SK-N-MC (cell line): ENCODE results near the gene CSRP2.

Experiments used
- DNase-seq: peaks from one replicate; pipeline ENCODE4 v3.0.0-alpha.2; 2011; ENCODE audit warnings: low read depth, low spot score
- H3K27ac ChIP-seq: fragments of 200-600 bp; sonication (generic); 2 replicates; pipeline ENCODE4 v1.5.1; 2016; ENCODE audit warnings: mixed run types
- H3K36me3 ChIP-seq: fragments of 200-600 bp; sonication (generic); 2 replicates; pipeline ENCODE4 v1.6.1; 2017; ENCODE audit warnings: antibody characterized with exemption, low read length, mixed read lengths; ENCODE audit not compliant: insufficient read depth
- H3K4me3 ChIP-seq: fragments of 200-600 bp; sonication (generic); 2 replicates; pipeline ENCODE4 v1.5.1; 2016
- H3K9ac ChIP-seq: fragments of 200-600 bp; sonication (generic); 2 replicates; pipeline ENCODE4 v1.8.0; 2017; ENCODE audit warnings: mixed run types, mixed read lengths; ENCODE audit not compliant: insufficient read length
- H3K9me3 ChIP-seq: fragments of 200-600 bp; sonication (generic); 2 replicates; pipeline ENCODE4 v1.6.1; 2017; ENCODE audit warnings: low read depth, mild to moderate bottlenecking, antibody characterized with exemption, low read length, moderate library complexity, mixed read lengths
- EZH2 ChIP-seq: fragments of 200-600 bp; sonication (generic); IDR thresholded peaks from one replicate; pipeline ENCODE4 v1.6.1; 2017; ENCODE audit warnings: antibody characterized with exemption
- FOXP2 ChIP-seq: optimal IDR thresholded peaks from 2 replicates; pipeline ENCODE3; 2011; ENCODE audit warnings: mild to moderate bottlenecking, moderate library complexity; ENCODE audit not compliant: insufficient read depth; ENCODE audit errors: extremely low read length, control extremely low read depth
- POLR2AphosphoS5 ChIP-seq: IDR thresholded peaks from 2 replicates; pipeline ENCODE4 v1.6.1; 2012; ENCODE audit warnings: mild to moderate bottlenecking, low read depth, low read length, borderline replicate concordance

Gene CSRP2

GRCh38 chr12:76855271-76855670 is 23.5 kb downstream of the CSRP2 start:
- Histone ChIP-seq H3K9ac (no peak overlapping the region), H3K4me3 (no peak overlapping the region), H3K27ac (no peak overlapping the region), H3K9me3 (no peaks in the 10 kb centered on the region), H3K36me3 (peaks cover 32% of the 10 kb centered on the region)
- no peak for DNase-seq
- TF ChIP-seq EZH2 = no peak
- no peak for TF ChIP-seq POLR2AphosphoS5
- TF ChIP-seq FOXP2 = no peak

GRCh38 chr12:76852106-76852505 is 26.7 kb downstream of the CSRP2 start:
- no peaks in the 10 kb centered on the region for H3K9me3 ChIP-seq
- TF ChIP-seq EZH2 (no peak), POLR2AphosphoS5 (no peak), FOXP2 (no peak)
- no peak overlapping the region for H3K27ac ChIP-seq
- H3K4me3 ChIP-seq = no peak overlapping the region
- no peak overlapping the region for H3K9ac ChIP-seq
- no peak for DNase-seq
- peaks cover 47% of the 10 kb centered on the region for H3K36me3 ChIP-seq

GRCh38 chr12:76848132-76848531 is 30.7 kb downstream of the CSRP2 start:
- DNase-seq = no peak

GRCh38 chr12:76847260-76847659 is 31.6 kb downstream of the CSRP2 start:
- H3K27ac ChIP-seq = no peak overlapping the region
- no peak overlapping the region for H3K9ac ChIP-seq
- H3K36me3 ChIP-seq = peaks cover 23% of the 10 kb centered on the region; the same call in 1 of the 2 replicates
- H3K4me3 ChIP-seq = no peak overlapping the region
- DNase-seq = no peak
- no peaks in the 10 kb centered on the region for H3K9me3 ChIP-seq
- TF ChIP-seq POLR2AphosphoS5 (no peak), FOXP2 (no peak), EZH2 (no peak)

More at GRCh38 chr12:76848132-76848531, 30.7 kb downstream of the CSRP2 start:
- Histone ChIP-seq H3K27ac (no peak overlapping the region), H3K9me3 (no peaks in the 10 kb centered on the region), H3K4me3 (no peak overlapping the region), H3K9ac (no peak overlapping the region), H3K36me3 (peaks cover 25% of the 10 kb centered on the region)
- TF ChIP-seq FOXP2 (no peak), POLR2AphosphoS5 (no peak), EZH2 (no peak)

- Histone ChIP-seq H3K4me3 (no peak overlapping the region), H3K9me3 (no peaks in the 10 kb centered on the region), H3K9ac (no peak overlapping the region), H3K36me3 (peaks cover 13% of the 10 kb centered on the region; the same call in 1 of the 2 replicates), H3K27ac (no peak overlapping the region)
- no peak for TF ChIP-seq FOXP2
- TF ChIP-seq EZH2 = no peak
- no peak for TF ChIP-seq POLR2AphosphoS5
- DNase-seq = no peak
Observed at GRCh38 chr12:76836633-76837032, 42.2 kb downstream of the CSRP2 start.

- peaks cover 43% of the 10 kb centered on the region for H3K36me3 ChIP-seq
- TF ChIP-seq POLR2AphosphoS5 (no peak), FOXP2 (no peak), EZH2 (no peak)
- no peak overlapping the region for H3K27ac ChIP-seq
- H3K4me3 ChIP-seq = no peak overlapping the region
- no peak for DNase-seq
- no peaks in the 10 kb centered on the region for H3K9me3 ChIP-seq
- no peak overlapping the region for H3K9ac ChIP-seq
Observed at GRCh38 chr12:76830436-76830835, 48.4 kb downstream of the CSRP2 start.

- Histone ChIP-seq H3K4me3 (no peak overlapping the region), H3K9ac (no peak overlapping the region), H3K36me3 (peaks cover 12% of the 10 kb centered on the region; the same call in 1 of the 2 replicates), H3K9me3 (no peaks in the 10 kb centered on the region), H3K27ac (no peak overlapping the region)
- DNase-seq = no peak
- TF ChIP-seq EZH2 (no peak), FOXP2 (no peak), POLR2AphosphoS5 (no peak)
Observed at GRCh38 chr12:76820888-76821482, 57.8 kb downstream of the CSRP2 start.

- Histone ChIP-seq H3K36me3 (peaks cover 45% of the 10 kb centered on the region), H3K9me3 (no peaks in the 10 kb centered on the region), H3K9ac (no peak overlapping the region), H3K27ac (no peak overlapping the region), H3K4me3 (no peak overlapping the region)
- TF ChIP-seq POLR2AphosphoS5 (no peak), FOXP2 (no peak), EZH2 (no peak)
- DNase-seq = no peak
Observed at GRCh38 chr12:76813972-76814371, 64.8 kb downstream of the CSRP2 start.

GRCh38 chr12:76813265-76813664 is 65.6 kb downstream of the CSRP2 start:
- H3K36me3 ChIP-seq = peaks cover 45% of the 10 kb centered on the region
- DNase-seq = no peak
- no peaks in the 10 kb centered on the region for H3K9me3 ChIP-seq
- no peak overlapping the region for H3K4me3 ChIP-seq
- H3K27ac ChIP-seq = no peak overlapping the region
- no peak overlapping the region for H3K9ac ChIP-seq
- TF ChIP-seq FOXP2 (no peak), POLR2AphosphoS5 (no peak), EZH2 (no peak)
